Activated CD8-positive, alpha-beta memory T cell treated with anti-CD3 and anti-CD28 coated beads for 48 hours (primary cell): ENCODE results near the gene VAPA.
A peak's percentile ranks its signal among the peaks of the same experiment; 100 is the strongest.

Source experiments
- DNase-seq, 3 experiments: peaks; one replicate each; pipeline ENCODE4 v3.0.0-alpha.2; 2020; ENCODE audit warnings: low read depth in 2 of 3, low spot score in 2 of 3

The VAPA gene

DNA sequence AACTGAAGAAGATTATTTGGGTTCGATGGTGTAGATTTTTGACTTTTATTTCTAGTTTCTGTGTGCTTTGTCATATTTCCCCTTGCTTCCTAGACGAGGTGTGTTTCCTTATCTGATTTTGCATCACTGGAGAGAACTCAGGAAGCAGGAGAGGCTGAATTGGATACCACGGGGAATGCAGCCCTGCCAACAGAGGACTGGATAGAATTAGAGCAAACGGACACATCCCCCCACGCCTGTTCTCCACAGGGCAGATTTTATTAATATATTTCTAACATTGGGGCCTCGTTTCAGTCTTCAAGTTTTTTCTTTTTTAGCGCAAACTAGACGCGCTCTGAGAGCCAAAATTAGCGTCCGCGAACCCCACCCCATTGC, 678 bp upstream of the VAPA start:
- DNase-seq: no peak

DNA sequence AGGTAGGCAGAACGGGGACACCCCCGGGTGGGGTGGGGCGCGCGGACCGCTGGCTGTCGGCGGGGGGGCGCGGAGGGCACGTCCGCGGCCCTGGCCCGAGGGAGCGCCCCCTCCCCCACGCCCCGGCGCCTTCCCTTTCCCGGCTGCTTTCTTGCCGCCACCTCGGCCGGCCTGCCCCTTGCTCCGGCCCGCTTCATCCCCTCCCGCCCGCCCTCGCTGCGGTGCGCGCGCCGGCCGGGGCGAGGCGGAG, 443 bp downstream of the VAPA start:
- no peak for DNase-seq

DNA sequence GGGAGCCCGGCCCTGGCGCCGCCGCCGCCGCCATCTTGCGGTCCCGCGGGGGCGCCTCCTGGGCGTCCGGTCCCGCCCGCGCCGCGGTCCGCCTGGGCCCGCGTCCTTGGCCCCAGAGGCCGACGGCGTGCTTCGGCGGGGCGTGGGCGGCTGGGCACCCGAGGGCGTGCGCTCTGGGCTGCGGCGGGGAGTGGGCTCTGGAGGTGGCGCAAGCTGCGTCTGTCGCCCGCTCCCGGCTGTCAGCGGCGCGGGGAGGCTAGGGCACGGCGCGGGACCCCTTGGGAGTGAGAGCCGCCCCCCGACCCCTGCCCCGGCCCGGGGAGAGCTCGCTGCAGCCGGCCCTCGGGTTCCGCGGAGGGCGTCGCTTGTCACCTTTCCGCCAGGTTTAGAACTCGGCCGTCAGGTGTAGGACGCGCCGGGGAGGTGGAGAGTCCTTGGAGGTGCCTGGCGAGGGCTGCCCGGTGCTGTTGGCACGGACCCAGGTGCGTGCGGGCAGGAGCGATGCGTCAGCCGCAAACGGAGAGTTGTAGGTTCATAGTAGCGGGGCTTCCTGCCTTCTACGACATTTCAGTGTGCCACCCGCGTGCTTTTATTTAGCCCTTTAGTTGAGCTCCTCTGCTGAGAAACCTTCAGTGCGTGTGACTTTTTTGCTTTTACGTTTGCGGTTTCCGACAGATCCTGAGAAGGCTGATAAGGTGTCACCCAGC, 921 bp downstream of the VAPA start:
- DNase-seq: peak; percentile 47 to 65 (median 51)

DNA sequence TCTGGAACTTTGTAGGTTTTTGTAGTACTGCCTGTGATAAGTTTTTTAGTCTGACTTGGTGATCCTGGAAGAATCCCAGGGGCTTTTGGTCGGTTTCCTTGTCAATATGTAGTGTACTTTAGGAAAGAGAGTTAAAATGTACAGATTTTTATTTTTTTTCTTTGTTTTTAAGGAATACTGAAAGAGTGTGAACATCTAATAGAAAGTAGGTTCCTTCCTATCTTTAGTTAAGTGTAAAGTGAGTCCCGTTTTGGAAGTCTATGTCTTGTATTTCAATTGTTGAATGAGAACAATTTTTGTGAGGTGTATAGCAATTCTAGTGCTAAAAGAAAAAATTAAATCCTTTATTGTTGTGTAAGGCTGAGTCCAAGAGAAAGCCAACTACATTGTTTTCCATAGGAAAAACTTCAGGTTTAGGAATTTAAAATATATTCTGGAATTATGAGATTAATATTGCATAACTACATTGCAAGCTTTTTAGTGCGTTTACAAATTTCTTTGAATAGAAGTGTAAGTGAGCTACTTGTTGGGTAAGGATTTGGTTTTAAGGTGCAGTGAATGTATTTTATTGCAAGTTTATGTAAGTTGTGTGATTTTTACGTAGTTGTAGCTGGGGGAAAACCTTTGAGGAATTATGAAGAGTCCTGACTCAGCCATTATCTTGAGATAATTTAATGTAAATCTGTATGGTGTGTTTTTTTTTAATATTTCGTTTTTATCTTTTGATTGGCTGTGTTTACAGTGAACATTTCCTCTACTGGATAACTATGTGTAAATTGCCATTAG, 1.7 kb downstream of the VAPA start:
- DNase-seq: no peak

DNA sequence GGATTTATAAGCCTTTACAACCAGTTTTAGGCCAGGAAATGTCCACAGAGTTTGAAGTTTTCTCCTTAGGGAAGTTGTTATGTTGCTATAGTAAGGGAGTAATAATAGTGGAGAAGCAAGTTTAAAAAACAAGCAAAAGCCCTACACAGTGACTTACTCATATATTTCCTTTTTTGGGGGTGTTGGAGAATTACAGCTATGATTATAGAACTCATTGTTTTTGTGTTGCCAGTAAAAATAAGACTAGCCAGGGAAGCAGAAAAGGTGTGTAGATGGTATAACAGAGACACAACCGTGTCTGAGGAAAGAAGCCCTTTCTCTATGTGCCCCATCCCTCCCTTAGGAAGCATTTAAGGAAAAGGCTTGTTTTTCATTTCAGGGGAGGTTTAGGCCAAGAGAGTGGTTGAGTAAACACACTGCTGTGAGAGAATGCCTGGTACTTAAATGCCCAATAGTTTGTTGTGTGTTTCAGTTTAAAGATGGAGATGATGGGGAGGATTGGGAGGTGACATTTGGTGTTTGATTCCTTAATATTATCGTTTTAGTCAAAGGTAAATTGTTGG, 2.3 kb downstream of the VAPA start:
- DNase-seq: no peak

DNA sequence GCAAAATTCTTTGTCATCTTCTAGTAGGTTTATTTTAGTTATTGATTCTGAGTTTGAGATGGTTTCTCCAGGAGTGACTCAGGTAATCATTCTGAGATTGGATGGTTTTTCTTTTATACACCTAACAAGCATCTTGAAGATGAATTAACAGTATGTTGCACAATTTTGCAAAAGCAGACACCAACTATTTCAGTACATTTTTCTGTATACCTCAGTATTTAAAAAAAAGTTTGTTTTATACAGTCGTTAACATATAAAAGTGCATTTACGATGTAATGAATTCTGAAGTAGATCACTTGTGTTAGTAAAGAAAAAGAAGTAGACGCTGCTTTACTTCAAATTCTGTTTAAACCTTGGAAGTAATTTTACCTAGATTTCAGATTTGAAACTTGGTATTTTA, 3.0 kb downstream of the VAPA start:
- no peak for DNase-seq

DNA sequence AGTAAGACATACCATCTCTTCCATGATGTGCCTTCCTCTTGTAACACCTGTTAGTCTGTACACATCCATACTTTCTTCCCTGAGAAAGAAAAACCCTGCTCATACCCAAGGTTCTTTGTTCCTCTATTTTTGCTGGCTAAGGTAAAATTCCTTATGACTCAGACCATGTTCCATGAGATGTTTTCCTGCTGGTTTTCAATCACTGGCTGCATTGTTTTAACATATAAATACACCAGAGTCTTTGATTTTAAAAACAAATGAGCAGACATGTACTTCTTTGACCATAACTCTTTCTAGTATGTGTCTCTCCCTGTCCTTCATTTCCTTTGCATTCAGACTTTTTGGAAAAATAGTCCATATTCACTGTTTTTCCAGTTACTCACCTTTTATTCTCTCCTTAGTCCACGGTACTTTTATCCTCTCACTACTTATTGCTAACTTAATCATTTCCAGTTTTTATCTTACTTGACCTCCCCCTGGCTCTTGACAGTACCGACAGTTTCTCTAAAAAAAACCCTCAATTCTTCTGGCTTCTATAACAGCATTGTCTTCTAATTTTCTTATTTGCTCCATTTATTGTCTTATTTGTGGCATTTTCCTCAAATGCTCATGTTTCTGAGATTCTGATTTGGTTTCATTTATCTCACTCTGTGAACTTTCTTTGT, 4.3 kb downstream of the VAPA start:
- no peak for DNase-seq

DNA sequence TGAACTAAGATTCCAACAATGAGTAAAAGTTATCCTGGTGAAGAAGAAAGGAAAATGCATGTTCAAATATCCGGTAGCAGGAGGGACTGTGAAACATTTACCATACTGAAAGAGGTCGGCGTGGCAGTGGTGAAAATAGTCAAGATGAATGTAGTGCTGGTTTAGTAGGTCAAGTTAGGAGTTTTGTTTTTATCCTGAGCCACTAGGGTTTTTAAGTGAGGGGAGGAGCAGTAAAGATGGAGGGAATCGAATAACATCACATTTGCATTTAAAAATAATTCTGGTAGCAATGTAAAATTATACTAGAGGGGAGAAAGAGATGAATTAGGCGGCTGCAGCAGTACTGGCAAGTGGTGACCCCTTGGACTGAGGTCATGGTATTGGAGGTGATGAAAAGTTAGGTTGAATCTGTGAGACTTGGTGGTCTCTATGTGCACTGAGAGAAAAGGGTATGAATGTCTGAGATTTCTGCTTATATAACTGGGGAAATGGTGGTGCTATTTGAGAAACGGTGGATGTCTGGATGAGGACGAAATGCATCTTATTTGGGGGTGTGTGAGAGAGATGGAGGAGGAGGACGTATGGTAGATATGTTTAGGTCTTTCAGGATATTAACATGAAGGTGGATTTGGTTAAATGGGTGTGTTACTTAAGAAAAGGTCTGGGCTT, 5.9 kb downstream of the VAPA start:
- DNase-seq: no peak

DNA sequence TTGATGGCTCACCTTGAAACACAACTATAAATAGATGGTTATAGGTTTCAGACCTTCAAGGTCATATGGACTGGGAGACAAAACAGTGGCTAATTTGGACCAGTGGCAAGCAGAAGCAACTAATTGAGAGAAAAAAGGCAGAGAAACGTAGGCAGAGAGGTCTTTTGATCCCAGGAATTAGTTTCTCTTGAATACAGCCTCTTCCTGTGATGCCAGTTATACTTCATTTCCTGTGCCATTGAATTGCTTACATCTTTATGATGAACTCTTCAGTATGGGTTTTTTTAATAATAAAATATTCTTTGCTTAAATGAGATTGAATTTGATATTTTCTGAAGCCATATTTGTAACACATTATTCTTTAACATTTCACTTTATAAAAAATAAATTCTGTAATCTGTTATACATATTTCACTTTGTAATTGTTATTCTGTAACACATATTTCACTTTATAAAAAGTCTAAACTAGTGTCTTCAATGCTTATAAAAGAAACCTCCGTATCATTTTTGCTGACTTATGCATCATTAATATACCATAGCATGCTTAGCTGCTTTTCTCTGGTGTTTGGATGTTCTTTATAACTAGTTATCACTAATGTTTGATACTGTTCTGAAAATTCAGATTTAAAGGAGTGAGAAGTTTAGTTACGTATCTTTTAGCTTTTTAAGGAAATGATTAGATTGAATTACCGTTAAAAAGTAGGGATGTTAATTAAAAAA, 8.9 kb downstream of the VAPA start:
- DNase-seq: no peak

DNA sequence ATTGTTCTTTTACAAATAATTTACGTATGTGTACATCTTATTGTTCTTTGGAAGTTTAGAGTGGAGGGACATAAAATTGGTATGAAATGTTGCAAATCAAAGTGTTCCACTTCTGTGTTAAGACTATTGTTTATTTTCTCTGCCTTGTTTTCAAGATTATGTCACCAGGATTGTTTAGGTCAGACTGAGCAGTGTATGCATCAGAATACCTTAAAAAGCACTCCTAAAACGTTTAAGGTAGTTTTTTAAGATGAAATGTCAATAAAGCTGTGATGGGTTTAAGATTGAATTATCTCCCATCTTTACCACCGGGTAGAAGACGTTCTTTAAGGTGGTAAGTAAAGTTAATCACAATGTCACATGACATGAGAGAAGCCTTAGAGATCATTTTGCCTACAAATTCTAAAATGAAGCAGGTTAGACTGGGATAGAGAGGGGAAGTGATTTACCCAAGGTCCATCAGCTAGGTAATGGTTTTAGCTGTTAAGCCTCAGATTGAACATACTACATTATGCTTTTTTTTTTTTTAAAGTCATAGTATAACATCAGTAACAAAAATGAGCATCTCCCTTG, 10.6 kb downstream of the VAPA start:
- DNase-seq: no peak

DNA sequence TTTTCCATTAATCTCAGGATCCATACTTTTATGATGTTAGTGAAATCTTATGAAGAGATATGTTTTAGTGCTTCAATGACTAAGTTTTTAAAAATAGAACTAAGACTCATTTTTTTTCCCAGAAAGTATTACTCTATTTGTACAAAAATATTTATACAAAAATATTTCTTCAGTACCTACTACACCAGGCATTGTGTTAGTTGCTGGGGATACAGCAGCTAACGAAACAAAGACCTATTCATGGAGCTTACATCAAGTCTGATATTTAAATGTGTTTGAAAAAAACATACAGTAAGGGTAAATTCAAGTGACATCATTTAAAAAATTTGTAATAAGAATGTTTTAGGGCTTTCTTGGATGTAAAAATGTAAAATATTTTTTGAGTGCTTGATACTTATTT, 11.6 kb downstream of the VAPA start:
- DNase-seq: no peak

DNA sequence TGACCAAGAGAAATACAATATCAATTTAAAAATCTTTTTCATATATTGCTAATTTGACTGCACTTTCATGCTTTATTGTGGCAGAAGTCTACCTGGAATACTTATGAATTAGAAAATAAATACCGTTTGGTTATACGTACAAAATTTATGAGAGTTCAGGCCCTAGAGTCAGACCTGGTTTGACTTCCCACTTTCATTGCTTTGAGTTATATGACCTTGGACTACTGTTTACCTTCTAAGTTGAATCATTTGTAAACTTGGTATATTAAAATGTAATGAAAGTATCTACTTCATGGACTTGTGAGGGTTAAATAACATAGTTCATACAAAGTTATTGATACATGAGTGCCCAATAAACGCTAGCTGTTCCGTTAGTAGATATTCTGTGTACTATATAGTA, 12.0 kb downstream of the VAPA start:
- no peak for DNase-seq

DNA sequence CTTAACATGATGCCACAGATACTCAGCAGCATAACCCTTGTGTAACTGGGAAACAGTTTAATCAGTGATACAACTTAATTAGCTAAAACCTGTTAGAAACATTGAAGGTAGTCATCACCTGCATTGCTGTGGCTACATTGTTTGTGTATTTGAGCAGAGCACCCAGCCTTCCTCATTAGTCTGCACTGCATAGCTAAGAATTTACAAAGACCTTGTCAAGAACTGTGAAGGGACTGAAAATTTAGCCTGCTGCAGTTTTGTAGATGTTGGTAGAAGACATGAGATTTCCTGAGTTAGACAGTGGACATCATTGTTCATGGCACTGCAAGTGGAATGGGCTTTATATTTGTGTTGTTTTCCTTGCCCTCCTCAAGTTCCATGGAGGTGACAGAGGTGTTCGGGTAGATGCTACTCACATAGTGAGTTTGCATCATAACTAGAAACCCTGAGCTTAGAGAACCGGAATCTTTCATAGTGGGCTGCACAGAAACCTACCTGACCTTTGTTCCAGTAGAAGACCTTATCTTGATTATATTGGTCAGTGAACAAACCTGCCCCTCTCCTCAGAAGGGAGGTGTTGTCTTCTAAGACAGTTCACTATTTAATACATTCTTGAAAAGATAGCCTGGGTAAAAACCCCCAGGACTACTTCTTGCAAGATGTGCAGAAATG, 12.5 kb downstream of the VAPA start:
- DNase-seq: no peak

DNA sequence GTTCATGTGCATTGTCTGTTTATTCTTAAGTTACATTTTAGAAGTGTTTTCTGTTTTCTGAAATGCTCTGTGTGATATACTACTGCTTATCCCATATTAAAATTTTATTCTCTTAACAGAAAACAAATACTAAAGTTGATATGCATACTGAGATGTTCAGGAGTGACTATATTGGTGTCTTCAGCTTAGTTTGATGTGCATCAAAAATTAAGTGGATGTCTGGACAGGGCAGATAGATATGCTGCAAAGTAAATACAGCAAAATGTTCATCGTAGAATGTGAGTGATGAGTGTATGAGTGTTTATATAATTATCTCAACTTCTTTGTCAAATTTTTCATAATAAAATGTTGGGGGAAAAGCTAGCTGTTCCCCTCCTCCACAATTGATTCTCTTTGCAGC, 13.2 kb downstream of the VAPA start:
- DNase-seq: no peak

DNA sequence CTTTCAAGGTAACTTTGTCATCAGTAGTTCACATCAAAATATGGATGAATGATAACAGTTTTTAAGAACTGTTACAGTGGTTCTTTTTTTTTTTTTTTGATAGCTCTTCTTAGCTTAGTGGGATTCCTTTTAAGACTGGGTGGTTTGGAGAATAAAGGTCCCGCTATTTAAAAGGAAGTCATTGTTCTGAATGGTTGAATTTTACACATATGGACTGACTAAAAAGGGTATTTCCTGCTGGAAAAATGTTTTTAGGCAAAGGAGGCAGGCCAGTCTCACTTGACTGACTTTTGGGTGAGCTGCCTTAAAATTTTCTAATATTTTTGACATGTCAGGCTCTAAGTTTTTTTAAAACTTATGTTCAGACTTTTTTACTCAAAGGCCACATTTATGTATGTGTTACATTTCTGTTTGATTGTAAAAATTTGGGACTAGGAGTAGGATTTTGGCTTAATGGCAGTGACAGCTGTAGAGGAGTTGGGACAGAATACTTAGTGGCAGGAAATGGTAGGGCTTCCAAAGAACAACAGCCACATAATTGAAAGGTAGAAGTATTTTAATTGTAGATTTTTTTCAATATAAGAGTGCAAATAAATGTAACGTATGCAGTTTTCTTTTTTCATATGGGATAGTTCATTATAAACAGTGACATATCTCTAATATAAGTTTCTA, 13.7 kb downstream of the VAPA start:
- DNase-seq: no peak

DNA sequence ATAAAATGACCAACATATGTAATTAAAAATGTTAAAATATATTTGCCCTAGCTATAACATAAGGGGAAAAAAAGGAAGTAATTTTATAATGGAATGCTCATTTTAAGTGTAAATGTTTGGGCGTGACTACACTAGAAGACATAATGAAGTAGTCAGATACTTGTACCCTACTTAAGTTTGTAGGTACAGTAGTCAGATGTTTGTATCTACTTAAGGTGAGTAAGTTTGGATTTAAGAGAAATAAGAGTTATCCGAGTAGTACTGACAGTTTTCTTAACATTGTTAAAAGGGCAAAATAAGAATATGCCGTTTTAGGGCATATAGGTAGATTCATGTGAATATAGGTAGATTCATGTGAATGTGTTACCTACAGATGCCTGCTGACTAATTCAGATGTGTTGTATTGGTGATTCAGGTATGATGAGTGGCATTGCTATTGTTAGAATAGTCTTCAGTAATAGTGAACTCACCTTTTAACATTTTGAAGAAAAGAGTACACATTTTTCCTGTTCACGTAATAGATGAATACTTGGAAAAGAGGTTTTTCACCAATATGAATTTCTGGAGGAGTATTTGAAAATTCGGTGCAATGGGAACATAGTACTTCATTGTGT, 14.9 kb downstream of the VAPA start:
- no peak for DNase-seq

DNA sequence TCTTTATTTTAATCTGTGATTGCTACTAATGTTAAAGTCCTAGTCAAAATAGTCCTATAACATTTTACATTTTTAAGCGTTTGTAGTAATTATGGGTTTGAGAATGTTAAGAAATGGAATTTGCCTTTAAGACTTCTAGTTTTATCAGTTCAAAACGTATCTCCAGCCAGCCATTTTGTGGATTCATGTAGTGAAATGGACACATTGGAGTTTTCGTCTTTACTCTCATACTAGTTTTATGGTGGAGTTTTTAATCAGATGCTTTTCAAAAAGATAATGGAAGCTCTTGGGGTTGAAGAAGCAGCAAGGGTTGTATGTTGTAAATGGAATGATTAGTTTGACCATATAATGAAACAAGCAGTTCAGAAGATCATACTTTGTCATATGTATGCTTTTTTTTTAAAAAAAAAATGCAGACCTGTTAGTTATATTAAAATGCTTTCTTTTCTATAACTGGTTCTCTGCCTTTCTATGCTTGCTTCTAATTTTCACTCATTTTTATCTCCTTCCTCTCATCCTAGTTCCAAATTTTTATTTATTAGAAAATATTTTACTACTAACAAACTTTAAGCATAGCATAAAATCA, 16.6 kb downstream of the VAPA start:
- DNase-seq: no peak

DNA sequence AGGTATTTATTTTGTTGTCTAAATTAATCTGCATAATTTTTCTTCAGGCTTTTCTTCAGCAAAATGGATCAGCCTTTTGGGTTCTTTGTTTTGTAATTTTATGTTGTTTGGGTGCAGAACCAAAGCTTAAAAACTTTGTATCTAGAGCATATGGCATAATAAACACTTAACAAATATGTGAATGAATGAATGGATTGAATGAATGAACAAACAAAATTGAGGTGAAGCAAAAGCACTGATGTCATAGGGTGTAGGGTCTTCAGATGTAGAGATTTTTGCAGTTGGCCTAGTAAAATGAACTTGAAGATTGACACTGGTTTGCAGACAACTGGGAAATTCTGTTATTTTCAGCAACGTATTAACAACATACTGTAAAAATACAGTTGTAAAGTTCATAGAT, 17.3 kb downstream of the VAPA start:
- no peak for DNase-seq

DNA sequence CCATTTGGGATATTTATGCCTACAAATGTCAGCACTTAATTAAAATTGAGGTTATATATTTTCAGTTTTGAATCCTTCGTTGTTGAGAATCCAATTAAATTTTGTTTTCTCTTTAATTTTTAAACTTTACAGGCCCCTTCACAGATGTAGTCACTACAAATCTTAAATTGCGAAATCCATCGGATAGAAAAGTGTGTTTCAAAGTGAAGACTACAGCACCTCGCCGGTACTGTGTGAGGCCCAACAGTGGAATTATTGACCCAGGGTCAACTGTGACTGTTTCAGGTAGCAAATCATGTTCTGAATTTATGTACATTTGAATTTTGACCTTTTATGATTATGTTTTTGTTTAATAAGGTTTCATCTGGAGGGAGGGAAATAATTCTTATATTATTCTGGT, 17.9 kb downstream of the VAPA start:
- DNase-seq: no peak
